AG04450 (cell line): ENCODE measurements around the gene P2RY11. TPM values are rescaled to one million over a fixed set of nuclear protein-coding genes. Genes with fewer than 3 reads are reported as not detected.

Source experiments
- CTCF ChIA-PET: fragments of 300-600, 350-600 bp; formaldehyde crosslinking; extraction: SDS; loops from one replicate; lab custom pipeline; 2022; ENCODE audit warnings: antibody characterized with exemption, inconsistent platforms; lab: Charles Lee
- POLR2A ChIA-PET: fragments of 350-600 bp; formaldehyde crosslinking; extraction: SDS; loops from one replicate; lab custom pipeline; 2021; ENCODE audit warnings: antibody characterized with exemption, inconsistent platforms; lab: Yijun Ruan, JAX
- DNase-seq: peaks from one replicate; pipeline ENCODE4 v3.0.0-alpha.2; 2011; ENCODE audit warnings: low read depth, low spot score
- H3K27ac ChIP-seq: one replicate; pipeline ENCODE4 v1.5.1; 2012; ENCODE audit warnings: low read depth, low read length, control low read depth
- H3K27me3 ChIP-seq: one replicate; pipeline ENCODE4 v1.6.0; 2012; ENCODE audit warnings: low read length; ENCODE audit not compliant: control insufficient read depth, insufficient read depth
- H3K4me3 ChIP-seq: 2 replicates; pipeline ENCODE4 v1.5.1; 2011; ENCODE audit warnings: mild to moderate bottlenecking, low read depth, low read length, control low read depth
- H3K9me3 ChIP-seq: 2 replicates; pipeline ENCODE4 v1.5.1; 2012; ENCODE audit warnings: low read length; ENCODE audit not compliant: control insufficient read depth, insufficient read depth
- polyA plus RNA-seq: library from polyadenylated mRNA; depleted of rRNA; stranded (reverse); fragments of >200 nt; gene quantifications from 2 replicates; pipeline ENCODE4 v1.2.3, GENCODE V29; 2011; rRNA removed
- small RNA-seq: library from RNA; depleted of rRNA; stranded (forward); fragments of <200 nt; gene quantifications from one replicate; pipeline ENCODE3, GENCODE V24; 2012; ENCODE audit warnings: low read depth; ENCODE audit not compliant: insufficient read length
- TF ChIP-seq, protein P1 (sequence below): IDR thresholded peaks from 2 replicates; pipeline ENCODE4 v1.5.1; 2011; ENCODE audit warnings: low read depth, low read length, control low read depth, inconsistent platforms

P2RY11 gene
- polyA plus RNA-seq, 1 experiment: 1.0 TPM

DNA sequence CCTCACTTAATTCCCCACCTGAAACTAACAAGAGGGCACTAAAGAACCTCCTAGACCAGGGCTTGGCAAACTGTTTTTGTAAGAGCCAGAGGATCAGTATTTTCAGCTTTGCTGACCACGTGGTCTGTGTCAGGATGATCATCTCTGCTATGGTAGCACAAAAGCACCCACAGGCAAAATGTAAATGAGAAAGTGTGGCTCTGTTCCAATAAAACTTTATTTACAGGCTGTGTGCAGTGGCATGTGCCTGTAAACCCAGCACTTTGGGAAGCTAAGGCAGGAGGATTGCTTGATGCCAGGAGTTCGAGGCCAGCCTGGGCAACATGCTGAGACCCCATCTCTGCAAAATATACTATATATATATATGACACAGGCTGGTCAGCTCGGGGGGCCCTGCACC is 52.0 kb downstream of the P2RY11 start:
- POLR2A ChIA-PET: interaction anchor here (0.7 kb wide), 4 partner anchors 43 to 184 kb away, joined by 3 to 8 read pairs (median 6); no protein-coding TSS in a partner anchor

More for the DNA sequence above, 52.0 kb downstream of the P2RY11 start:
- TF ChIP-seq, protein P1, sequence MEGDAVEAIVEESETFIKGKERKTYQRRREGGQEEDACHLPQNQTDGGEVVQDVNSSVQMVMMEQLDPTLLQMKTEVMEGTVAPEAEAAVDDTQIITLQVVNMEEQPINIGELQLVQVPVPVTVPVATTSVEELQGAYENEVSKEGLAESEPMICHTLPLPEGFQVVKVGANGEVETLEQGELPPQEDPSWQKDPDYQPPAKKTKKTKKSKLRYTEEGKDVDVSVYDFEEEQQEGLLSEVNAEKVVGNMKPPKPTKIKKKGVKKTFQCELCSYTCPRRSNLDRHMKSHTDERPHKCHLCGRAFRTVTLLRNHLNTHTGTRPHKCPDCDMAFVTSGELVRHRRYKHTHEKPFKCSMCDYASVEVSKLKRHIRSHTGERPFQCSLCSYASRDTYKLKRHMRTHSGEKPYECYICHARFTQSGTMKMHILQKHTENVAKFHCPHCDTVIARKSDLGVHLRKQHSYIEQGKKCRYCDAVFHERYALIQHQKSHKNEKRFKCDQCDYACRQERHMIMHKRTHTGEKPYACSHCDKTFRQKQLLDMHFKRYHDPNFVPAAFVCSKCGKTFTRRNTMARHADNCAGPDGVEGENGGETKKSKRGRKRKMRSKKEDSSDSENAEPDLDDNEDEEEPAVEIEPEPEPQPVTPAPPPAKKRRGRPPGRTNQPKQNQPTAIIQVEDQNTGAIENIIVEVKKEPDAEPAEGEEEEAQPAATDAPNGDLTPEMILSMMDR: no peak
- CTCF ChIA-PET: interaction anchor here (0.5 to 0.6 kb wide), 2 partner anchors 11 to 231 kb away, joined by 3 to 5 read pairs; no protein-coding TSS in a partner anchor
- Histone ChIP-seq H3K27ac (no peak overlapping the region), H3K4me3 (no peak overlapping the region), H3K9me3 (no peaks in the 10 kb centered on the region), H3K27me3 (no peaks in the 10 kb centered on the region)
- no peak for DNase-seq

Small RNA genes within 50 kb of the gene (small RNA-seq; reads per million reads assigned to genes)
- gene SNORD105: 29.3 reads per million, percentile 82 among the genes with 10 or more reads in this experiment
- 1.6 reads per million for gene SNORD105B

Other genes starting within 250 kb of the P2RY11 start
- 4.8 and 6.8 TPM in 2 replicates for gene OLFM2, start 175.2 kb upstream of the P2RY11 start, polyA plus RNA-seq
- 1.6 TPM in 2 replicates for gene COL5A3, start 101.2 kb upstream of the P2RY11 start, polyA plus RNA-seq
- gene RDH8, start 98.2 kb upstream of the P2RY11 start, polyA plus RNA-seq: not detected in 2 replicates
- gene SHFL, start 25.4 kb upstream of the P2RY11 start, polyA plus RNA-seq: 25.0 and 25.9 TPM in 2 replicates
- 0.09 and 0.11 TPM in 2 replicates for gene ANGPTL6, start 9.0 kb upstream of the P2RY11 start, polyA plus RNA-seq
- 11.5 and 13.1 TPM in 2 replicates for gene PPAN, start 5.3 kb upstream of the P2RY11 start, polyA plus RNA-seq
- gene EIF3G, start 8.2 kb downstream of the P2RY11 start, polyA plus RNA-seq: 127 and 146 TPM in 2 replicates
- gene DNMT1, start 83.3 kb downstream of the P2RY11 start, polyA plus RNA-seq: 54.5 and 60.7 TPM in 2 replicates
- gene S1PR2, start 119.6 kb downstream of the P2RY11 start, polyA plus RNA-seq: 19.7 and 25.1 TPM in 2 replicates
- gene MRPL4, start 140.5 kb downstream of the P2RY11 start, polyA plus RNA-seq: 28.5 and 41.4 TPM in 2 replicates
- gene ICAM1, start 159.4 kb downstream of the P2RY11 start, polyA plus RNA-seq: 40.4 and 57.0 TPM in 2 replicates
- 2.5 and 3.3 TPM in 2 replicates for gene ICAM4, start 175.3 kb downstream of the P2RY11 start, polyA plus RNA-seq
- gene ICAM5, start 178.3 kb downstream of the P2RY11 start, polyA plus RNA-seq: 3.8 and 5.3 TPM in 2 replicates
- gene ZGLP1, start 198.1 kb downstream of the P2RY11 start, polyA plus RNA-seq: 0.62 and 0.74 TPM in 2 replicates
- 20.8 and 30.0 TPM in 2 replicates for gene FDX2, start 204.3 kb downstream of the P2RY11 start, polyA plus RNA-seq
- 2.2 and 4.1 TPM in 2 replicates for gene RAVER1, start 221.8 kb downstream of the P2RY11 start, polyA plus RNA-seq
- gene ICAM3, start 227.9 kb downstream of the P2RY11 start, polyA plus RNA-seq: 6.7 and 10.1 TPM in 2 replicates